ENCODE results near the gene GP1BB.

Gene GP1BB

DNA sequence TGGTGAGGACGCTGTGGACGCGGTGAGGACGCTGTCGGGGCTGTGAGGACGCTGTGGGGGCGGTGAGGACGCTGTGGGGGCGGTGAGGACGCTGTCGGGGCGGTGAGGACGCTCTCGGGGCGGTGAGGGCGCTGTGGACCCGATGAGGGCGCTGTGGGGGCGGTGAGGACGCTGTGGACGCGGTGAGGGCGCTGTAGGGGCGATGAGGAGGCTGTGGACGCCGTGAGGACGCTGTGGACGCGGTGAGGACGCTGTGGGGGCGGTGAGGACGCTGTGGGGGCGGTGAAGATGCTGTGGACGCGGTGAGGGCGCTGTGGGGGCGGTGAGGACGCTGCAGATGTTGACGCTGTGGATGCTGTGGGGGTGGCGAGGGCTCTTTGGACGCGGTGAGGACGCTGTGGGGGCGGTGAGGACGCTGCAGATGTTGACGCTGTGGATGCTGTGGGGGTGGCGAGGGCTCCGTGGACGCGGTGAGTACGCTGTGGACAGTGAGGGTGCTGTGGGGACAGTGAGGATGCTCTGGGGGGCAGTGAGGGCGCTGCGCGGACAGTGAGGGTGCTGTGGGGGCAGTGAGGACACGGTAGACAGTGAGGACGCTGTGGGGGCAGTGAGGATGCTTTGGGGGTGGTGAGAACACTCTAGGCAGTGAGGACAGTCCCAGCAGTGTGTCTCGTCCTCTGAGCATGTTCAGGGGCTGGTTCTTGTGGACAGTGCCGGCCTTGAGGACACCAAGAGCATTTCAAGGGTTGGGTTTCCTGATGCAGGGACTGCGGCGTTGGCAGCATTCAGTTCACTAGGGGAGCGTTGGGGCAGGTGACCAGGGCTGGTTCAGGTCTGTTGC, 4.2 kb downstream of the GP1BB start:
- DNase-seq (ENCODE audit: low read depth), result no peak

- no peak for DNase-seq (ENCODE audit: low read depth)
Measured at GRCh38 chr22:19728271-19728670, 4.9 kb downstream of the GP1BB start.

GRCh38 chr22:19728836-19729235, 5.5 kb downstream of the GP1BB start:
- no peak for DNase-seq (ENCODE audit: low read depth)

DNA sequence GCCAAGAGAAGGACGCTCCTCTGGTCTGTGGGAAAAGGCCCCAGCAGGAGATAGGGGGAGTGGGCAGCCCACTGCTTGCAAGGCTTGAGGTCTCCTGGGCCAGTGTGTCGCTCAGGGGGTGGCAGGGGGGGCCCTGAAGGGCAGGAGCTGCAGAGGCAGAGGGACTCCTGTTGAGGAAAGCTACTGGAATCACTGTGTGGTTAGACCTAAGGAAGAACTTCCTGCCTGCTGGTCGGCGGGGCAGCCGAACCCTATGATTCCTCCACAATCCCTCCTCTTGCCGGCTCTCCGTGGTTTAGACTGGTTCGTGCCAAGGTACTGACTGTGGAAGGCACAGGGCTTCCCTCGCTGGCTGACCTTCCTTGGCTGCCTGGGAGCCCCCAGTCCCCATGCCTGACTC, 6.2 kb downstream of the GP1BB start:
- no peak for DNase-seq (ENCODE audit: low read depth)

- no peak for DNase-seq (ENCODE audit: low read depth)
Measured at GRCh38 chr22:19730198-19730597, 6.9 kb downstream of the GP1BB start.

DNA sequence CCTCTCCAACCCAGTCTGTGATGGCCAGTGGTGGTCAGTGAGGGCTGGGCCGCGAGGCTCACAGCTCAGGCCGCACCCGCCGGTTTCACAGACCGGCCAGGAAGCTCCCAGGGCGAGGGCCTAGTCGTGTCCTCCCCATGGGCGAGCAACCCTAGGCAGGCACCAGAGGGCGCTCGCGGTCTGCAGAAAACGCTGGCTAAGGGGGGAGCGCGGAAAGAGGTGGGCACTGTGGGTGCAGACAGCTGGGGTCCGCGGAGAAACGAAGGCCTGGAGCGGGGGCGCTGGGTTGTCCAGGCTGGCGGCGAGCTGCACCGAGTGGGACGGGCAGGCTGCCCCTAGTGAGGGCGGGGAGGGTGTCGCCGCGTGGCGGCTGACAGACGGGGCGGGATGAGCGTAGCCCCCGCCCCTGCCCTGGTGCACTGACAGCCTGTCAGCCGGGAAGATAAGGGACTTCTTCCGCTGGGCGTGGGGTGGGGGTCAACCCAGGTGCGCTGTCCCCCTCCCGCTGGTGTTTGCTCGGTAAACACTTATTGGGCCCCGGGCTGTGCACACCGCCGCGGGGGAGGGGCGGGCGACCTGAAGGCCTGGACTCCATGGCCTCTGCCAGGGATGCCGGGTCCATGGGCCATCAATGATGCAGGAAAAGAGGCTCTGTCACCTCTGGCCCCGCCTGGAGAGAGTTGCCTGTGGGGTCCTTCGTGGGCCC, 7.5 kb downstream of the GP1BB start:
- peak; percentile 59 for DNase-seq (ENCODE audit: low read depth)

- no peak for DNase-seq (ENCODE audit: low read depth)
Measured at GRCh38 chr22:19731361-19732135, 8.2 kb downstream of the GP1BB start.

GRCh38 chr22:19732403-19733113, 9.2 kb downstream of the GP1BB start:
- no peak for DNase-seq (ENCODE audit: low read depth)

GRCh38 chr22:19733755-19734154, 10.4 kb downstream of the GP1BB start:
- DNase-seq (ENCODE audit: low read depth), result no peak

- DNase-seq (ENCODE audit: low read depth), result no peak
Measured at GRCh38 chr22:19734163-19734562, 10.8 kb downstream of the GP1BB start.

- DNase-seq (ENCODE audit: low read depth), result no peak
Measured at GRCh38 chr22:19734837-19735382, 11.6 kb downstream of the GP1BB start.

DNA sequence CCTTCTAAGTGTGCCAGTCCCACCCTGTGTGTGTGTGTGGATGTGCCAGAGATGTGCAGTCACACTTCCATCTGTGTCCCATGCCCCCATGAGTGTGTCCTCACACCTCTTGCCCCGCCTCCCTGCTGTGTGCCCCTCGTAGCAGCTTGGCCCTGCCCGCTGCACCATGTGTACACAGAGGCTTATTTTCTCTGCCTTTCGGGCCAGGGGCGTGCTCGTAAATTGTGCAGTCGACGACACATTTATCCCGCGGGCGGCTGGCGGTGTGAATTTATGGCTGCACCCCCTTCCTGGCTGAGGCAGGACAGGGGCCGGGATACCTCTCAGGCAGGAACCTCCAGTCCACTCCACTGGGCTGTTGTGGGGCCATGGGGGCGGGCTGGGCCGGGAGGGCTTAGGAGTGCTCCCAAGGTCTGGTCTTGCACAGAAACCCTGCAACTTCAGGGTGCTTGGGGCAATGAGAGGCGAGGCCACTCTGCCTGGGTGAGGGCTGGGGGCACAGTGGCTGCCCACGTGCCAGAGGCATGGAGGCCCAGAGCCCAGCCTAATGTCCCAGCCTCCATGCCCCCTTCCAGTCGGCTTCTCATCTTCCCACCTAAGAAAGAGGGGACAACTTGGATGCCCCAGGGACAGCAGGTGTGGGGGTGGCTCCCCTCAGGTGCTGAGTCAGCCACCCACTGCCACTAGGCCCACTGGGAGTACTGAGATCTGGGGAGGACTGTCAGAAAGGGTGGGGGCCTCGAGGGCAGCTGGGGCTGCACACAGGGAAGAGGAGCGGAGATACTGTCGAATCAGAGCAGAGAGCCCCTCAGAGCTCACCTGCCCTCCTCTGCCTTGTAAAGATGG, 12.5 kb downstream of the GP1BB start:
- no peak for DNase-seq (ENCODE audit: low read depth)

DNA sequence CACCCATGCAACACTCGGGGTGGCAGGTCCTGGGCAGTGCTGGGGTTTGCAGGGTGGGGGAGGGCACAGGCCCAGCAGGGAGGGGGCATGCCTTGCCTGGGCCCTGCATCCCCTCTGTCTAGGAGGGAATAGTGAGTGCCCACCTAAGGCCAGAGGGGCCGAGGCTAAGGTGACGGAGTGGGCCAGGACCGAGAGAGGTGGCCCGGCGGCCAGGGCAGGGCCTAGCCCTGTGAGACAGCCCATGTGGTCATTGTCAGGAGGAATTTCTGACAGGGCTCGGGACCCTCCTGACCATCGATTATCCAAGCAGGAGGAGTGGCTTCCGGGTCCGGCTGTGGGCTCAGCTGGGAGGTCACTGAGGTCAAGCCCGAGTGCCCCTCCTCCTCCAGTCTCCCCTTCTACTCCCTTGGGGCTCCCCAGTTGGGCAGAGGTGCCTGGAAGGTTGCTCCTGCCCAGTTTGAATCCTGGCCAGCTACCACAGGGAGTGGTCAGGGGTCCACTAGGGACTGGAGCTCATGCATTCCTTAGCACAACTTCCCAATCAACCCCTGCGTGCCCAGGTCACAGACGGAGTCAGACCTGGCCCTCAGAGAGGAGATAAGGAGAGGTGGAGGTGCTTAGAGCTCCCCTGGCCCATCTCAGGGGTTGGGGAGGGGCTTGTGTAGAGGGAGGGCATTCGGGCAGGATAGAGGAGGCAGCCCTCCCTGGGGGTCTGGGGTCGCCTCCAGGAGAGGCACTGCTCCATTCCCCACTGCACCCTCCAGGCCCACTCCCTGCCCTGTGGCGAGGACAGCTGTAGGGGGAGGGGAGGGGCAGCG, 14.7 kb downstream of the GP1BB start:
- DNase-seq (ENCODE audit: low read depth), result no peak

DNA sequence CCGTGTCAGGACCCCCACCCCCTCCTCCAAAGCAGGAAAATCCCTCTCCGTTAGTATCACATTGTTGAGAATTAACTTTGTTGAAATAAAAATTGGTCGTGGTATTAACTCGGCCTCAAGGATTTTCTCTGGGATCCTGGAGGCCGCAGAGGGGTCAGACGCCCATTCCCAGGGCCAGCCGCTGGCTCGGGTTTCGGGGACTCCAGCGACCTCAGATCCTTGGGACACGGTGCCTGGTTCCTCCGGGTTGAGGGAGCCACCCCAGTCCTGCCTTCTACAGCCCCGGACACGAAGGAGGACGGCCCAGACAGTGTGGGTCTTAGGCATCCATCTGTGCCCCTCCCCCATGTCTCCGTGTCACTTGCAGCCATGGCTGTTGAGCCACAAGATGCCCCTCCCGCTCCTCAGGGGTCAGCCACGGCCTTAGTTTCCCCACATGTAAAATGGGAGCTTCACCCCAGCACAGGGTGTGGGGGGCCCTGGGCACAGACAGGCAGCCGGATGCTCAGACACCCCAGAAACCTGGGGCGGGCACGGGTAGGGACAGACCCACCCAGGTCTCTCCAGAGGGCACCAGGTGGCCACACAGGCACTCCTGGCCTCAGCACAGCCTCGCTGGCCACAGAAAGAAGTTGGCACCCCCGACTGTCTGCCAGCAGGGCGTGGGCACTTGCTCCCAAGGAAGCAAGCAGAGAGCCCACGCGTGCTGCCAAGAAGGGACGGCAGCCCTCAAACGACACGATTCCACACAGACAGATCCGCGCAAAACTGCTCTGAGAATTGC, 15.5 kb downstream of the GP1BB start:
- DNase-seq (ENCODE audit: low read depth), result no peak

DNA sequence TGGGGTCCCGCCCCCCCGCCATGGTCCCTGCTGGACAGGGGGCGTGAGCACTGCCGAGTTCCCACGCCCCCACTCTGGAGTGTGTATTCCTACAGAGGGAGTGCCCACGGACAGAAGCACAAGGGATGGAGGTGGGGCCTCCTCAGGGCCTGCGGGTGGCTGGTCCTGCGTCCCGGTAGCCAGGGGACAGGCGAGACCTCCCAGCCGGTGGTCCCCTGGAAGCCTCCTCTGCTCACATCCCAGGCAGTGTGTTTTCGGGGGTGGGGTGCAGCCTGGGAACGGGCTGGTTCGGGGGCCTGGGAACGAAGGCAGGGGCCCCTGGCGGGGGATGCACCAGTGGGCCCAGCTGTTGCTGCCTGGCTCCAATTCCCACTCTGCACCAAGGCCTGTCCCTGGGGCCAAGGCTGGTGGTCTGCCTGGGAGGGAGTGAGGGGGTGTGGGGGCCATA, 16.1 kb downstream of the GP1BB start:
- DNase-seq (ENCODE audit: low read depth), result no peak

GRCh38 chr22:19739911-19740449, 16.6 kb downstream of the GP1BB start:
- DNase-seq (ENCODE audit: low read depth), result no peak

DNA sequence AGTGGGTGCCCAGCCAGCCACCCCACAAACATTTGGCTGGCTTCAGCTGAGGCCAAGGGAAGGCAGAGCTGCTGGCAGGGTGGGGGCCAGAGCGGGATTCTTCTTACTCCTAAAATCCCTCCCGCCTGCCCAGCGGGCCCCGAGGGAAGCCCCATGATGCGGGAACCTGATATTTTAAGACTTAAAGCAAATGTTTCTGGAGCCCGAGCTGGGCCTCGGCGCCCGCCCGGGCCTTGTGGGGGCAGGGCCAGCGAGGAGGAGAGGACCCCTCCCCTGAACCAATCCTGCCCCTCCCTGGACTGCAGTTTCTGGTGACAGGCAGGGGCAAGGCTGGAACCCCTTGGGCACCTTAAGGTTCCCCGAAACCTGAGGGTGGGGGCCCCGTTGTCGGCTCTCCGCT, 17.2 kb downstream of the GP1BB start:
- no peak for DNase-seq (ENCODE audit: low read depth)

DNA sequence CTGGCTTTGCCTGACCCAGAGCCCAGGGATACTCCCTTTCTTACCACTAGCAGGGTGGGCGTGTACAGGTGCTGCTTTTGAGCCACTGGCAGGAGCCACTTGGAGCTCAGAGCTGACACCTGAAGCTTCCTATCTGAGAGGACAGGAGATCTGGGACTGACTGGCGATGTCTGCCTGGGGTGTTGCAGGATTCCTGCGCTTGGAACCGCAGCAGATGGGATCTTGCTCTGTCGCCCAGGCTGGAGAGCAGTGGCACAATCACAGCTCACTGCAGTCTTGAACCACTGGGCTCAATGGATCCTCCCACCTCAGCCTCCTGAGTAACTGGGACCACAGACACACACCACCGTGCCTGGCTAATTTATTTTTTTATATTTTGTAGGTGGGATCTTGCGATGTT, 17.7 kb downstream of the GP1BB start:
- DNase-seq (ENCODE audit: low read depth), result no peak

Data from fibroblast of the conjunctiva (primary cell).